ENCODE results near the gene ITLN2.
A peak's percentile ranks its signal among the peaks of the same experiment; 100 is the strongest.
"Not testable (repeated sequence)": the region's sequence is repeated elsewhere in the genome, so short reads cannot be mapped to it uniquely, and the experiment has no call there.

ITLN2 gene

DNA sequence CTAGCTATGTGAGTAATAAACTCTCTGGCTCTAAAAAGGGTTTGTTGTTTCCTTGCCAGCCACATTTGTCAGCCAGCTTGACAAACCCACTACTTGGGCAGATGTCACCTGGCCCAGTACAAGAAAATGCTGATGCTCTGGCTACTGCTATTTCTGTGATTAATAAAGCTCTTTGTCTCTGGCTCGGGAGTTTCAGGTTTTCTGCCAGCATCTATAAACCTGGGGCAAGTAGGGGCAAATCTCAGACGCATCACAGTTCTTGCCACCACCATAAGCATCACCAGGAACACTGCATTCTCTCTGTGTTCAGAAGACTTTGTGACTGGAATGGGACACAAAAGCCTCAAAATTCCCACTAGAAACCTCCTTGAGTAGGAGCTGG lies 2.5 kb downstream of the ITLN2 start:
- no peak for DNase-seq

DNA sequence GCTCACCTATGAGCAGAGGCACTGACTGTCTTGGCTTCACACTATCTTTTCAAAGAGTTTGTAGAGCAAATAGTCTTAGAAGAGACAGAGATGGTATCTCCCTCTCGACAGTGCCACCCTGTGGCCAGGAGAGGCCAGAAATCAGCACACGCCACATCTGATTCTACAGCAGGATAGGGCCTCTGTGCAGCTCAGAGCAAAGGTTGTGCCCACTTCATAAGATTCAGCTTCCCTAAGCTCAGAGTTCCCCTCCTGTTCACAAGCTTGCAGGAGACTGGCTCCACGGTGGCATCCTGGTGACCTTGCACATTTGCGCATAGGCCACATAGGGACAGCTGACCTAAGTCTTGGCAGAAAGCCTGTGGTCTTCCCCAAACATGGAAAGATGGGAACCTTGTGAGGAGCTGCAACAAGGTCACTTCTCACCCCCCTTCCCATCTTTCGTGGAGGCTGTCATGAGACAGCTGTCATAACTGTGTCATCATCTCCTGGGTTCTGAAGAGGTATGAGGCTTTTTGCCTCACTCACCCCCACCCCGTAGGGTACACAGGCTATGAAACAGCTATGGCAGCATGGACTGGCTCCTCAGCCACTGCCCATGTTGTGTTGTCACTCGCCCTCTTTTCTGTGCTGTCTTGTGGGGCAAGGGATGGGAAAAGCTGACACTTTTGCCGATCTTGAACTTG lies 3.0 kb downstream of the ITLN2 start:
- peak; percentile 57 for DNase-seq

DNA sequence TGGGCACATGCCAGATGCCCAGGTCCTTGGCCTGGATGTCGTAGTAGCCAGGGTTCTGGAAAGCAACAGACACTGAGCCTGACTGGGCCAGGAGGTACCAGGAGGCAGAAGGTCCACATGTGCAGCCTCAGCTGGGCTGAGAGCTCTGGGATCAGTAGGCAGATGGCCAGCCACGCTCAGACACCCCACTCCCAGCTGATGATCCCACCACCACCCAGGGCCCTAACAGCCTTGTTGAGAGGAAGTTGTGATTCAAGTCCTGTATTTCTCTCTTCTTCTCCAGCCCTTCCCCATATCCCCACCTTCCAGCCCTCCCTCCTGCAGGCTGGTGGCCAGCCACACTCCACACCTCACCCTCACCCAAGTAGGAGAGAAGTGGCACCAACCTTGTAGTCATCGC lies 4.0 kb downstream of the ITLN2 start:
- no peak for DNase-seq

DNA sequence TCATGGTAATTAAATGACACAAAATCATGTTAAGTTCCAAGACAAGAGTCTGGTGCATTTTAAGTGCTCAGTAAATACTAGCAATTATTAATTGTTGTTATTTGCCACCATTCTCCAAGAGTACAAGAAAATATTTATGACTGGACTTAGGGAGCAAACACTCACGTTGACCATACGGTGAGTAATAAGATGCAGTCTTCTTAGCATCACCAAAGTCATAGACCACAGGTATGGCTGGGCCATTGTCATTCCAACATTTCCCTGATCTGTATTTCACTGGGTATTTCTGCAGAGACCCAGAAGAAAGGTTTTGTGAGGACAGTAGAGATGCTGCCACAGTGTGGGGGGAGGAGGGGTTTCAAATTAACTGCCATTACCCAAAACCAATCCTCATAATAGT lies 4.7 kb downstream of the ITLN2 start:
- no peak for DNase-seq

DNA sequence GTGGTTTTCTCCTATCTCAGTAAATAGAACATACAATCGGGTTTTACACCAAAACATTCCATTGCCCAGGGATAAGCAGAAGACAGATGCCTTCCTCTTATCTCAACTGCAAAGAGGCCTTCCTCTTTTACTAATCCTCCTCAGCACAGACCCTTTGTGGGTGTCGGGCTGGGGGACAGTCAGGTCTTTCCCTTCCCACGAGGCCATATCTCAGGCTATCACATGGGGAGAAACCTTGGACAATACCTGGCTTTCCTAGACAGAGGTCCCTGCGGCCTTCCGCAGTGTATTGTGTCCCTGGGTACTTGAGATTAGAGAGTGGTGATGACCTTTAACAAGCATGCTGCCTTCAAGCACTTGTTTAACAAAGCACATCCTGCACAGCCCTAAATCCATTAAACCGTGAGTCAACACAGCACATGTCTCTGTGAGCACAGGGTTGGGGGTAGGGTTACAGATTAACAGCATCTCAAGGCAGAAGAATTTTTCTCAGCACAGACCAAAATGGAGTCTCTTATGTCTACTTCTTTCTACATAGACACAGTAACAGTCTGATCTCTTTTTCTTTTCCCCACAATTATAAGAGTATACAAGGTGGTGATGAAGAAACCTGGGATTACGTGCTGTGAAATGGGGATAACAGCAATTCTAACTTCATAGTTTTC lies 5.3 kb downstream of the ITLN2 start:
- not testable (repeated sequence) for DNase-seq

DNA sequence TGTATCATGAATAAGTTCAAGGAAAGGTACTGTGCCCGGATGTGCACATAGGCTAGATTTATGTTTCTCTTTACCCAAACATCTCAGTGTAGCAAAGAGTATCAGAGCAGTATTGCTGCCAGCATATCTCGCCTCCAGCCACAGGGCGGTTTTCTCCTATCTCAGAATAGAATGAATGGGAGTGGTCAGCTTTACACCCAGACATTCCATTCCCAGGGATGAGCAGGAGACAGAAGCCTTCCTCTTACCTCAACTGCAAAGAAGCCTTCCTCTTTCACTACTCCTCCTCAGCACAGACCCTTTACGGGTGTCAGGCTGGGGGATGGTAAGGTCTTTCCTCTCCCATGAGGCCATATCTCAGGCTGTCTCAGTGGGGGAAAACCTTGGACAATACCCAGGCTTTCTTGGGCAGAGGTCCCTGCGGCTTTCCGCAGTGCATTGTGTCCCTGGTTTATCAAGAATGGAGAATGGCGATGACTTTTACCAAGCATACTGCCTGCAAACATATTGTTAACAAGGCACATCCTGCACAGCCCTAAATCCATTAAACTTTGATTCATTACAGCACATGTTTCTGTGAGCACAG lies 7.3 kb downstream of the ITLN2 start:
- DNase-seq, result not testable (repeated sequence)

DNA sequence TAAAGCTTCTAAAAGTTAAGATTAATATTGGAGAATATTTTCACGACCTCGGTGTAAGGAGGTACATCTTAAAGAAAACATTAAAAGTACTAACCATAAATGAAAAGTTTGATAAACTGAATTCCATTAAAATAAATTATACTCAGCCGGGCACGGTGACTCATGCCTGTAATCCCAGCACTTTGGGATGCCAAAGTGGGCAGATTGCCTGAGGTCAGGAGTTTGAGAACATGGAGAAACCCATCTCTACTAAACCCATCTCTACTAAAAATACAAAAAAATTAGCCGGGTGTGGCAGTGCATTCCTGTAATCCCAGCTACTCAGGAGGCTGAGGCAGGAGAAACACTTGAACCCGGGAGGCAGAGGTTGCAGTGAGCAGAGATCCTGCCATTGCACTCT lies 8.7 kb downstream of the ITLN2 start:
- DNase-seq, result not testable (repeated sequence)

DNA sequence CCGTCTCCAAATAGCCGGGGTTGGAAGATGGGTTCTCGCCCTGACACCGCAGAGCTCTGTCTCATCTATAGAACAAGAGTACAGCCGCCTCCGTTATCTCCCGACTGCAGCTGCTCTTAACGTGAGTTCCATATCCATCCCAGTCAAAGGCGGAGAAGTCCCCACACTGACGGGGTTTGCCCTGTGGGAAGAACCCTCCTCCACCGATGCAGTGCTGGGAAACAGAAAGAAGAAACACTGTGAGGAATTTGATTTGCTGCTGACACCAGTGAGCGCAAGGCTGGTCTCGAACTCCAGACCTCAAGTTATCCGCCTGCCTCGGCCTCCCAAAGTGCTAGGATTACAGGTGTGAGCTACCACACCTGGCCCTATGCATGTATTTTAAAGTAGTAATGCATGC lies 9.5 kb downstream of the ITLN2 start:
- no peak for DNase-seq

DNA sequence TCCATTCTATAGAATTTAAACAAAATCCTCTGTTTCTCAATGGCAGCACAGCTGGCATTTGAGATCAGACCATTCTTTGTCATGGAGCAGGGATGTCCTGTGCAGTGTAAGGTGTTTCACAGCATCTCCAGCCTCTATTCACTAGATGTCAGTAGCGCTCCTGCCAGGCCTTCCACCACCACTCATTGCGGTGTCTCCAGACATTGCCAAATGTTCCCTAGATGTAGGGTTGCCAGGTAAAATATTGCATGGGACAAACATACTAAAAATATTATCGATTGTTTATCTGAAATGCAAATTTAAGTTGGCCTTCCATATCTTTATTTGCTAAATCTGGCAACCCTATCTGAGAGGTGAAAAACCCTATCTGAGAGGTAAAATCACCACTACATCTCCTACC lies 11.7 kb downstream of the ITLN2 start:
- DNase-seq, result peak; percentile 11

DNA sequence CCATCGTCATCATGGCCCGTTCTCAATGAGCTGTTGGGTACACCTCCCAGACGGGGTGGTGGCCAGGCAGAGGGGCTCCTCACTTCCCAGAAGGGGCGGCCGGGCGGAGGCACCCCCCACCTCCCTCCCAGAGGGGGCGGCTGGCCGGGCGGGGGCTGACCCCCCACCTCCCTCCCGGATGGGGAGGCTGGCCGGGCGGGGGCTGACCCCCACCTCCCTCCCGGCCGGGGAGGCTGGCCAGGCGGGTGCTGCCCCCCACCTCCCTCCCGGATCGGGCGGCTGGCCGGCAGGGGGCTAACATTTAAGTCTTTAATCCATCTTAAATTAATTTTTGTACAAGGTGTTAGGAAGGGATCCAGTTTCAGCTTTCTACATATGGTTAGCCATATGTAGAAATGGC lies 17.9 kb downstream of the ITLN2 start:
- DNase-seq, result not testable (repeated sequence)

DNA sequence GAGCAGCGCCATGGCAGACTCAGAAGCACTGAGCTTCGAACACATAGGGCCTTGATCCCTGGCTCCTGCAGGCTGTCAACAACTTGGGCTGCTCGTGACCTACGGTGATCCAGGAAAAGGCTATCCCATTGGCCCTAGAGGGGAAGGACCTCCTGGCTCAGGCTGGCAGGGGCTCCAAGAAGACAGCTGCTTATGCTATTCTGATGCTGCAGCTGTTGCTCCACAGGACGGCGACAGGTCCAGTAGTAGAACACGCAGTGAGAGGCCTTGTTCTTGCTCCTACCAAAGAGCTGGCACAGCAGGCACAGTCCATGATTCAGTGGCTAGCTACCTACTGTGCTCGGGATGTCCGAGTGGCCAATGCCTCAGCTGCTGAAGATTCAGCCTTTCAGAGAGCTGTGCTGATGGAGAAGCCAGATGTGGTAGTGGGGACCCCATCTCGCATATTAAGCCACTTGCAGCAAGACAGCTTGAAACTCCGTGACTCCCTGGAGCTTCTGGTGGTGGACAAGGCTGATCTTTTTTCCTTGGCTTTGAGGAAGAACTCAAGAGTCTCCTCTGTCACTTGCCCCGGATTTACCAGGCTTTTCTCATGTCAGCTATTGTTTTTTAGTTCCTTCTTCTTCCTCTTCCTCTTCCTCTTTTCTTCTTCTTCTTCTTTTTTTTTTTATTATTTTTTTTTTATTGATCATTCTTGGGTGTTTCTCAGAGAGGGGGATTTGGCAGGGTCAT lies 18.9 kb downstream of the ITLN2 start:
- no peak for DNase-seq

DNA sequence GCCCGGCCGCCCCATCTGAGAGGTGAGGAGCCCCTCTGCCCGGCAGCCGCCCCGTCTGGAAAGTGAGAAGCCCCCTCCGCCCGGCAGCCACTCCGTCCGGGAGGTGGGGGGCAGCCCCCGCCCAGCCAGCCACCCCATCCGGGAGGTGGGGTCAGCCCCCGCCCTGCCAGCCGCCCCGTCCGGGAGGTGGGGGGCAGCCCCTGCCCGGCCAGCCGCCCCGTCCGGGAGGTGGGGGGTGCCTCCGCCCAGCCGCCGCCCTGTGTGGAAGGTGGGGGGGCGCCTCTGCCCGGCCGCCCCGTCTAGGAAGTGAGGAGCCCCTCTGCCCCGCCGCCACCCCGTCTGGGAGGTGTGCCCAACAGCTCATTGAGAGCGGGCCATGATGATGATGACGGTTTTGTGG lies 21.3 kb downstream of the ITLN2 start:
- DNase-seq, result not testable (repeated sequence)

DNA sequence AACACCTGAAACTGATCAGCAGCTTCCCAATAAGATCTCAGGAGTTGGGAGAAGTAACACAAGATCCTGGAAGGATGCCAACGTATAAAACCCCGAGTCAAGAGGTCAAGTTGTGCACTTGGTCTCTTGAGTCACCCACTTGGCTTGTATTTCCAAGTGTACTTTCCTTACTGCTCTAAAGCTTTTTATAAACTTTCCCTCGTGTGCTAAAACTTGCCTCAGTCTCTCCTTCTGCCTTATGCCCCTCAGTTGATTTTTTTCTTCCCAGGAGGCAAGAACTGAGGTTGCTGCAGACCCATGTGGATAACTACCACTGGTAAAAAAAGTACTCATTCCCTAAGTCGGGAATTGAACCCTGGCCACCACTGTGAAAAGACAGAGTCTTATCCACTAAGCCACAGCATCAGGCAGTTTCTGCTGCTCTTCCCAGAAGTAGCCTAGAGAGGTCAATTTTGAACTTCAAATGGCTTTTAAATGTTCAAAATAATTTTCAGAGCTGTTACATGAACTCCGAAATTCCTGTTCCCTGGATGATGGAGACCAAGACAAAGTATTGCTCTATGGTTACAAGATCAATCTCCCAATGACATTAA lies 28.9 kb downstream of the ITLN2 start:
- DNase-seq, result no peak

DNA sequence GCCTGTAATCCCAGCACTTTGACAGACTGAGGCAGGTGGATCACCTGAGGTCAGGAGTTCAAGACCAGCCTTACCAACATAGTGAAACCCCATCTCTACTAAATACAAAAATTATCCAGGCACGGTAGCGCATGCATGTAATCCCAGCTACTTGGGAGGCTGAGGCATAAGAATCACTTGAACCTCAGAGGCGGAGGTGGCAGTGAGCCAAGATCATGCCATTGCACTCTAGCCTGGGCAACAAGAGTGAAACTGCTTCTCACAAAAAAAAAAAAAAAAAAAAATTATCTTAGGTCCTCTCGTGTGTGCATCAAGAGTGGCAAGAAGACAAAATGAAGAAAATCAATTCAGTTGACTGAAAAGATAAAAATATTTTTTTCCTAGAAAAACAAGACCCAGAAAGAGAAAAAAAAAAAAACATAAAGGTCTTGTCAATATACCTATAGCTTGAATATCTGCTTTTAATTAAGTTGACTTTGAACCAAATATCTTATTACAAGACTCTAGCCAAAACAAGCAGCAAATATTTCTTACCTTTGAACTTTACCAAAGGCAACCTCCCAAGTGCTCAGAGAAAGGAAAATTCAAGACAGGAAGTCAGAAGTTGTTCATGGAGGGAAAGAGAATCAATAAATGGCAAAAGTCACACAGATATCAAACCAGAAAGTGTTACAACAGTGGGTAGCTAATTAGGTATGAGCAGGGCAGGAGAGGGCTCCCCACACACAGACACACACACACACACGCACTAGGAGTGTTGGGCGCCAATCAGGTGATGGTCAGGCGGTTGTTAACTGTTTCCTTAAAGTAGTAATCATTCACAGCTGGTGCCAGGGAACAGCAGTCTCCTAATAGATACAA lies 29.6 kb downstream of the ITLN2 start:
- no peak for DNase-seq

DNA sequence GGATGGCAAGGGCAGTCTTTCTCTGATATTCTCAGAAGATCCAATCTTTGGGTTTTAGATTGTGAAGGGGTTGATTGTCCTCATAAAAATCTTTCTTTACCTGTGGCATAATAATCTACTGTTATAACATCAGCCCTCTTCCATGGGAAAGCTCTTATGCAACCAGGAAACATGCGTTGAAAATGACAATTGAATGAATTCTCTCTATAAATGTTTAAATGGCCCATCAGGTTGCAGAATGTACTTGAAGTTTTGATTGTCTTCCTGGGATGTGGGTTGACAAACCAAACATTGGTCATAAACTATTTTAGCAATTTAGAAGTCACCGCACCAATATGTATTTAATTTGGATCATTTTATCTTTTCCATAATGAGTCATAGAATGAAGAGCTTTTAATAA lies 37.9 kb downstream of the ITLN2 start:
- no peak for DNase-seq

DNA sequence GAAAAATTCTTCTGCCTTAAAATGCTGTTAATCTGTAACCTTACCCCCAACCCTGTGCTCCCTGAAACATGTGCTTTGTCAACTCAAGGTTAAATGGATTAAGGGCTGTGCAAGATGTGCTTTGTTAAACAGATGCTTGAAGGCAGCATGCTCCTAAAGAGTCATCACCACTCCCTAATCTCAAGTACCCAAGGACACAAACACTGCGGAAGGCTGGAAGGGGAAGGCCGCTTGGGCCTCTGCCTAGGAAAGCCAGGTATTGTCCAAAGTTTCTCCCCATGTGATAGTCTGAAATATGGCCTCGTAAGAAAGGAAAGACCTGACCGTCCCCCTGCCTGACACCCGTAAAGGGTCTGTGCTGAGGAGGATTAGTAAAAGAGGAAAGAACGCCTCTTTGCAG lies 41.4 kb downstream of the ITLN2 start:
- DNase-seq, result not testable (repeated sequence)

DNA sequence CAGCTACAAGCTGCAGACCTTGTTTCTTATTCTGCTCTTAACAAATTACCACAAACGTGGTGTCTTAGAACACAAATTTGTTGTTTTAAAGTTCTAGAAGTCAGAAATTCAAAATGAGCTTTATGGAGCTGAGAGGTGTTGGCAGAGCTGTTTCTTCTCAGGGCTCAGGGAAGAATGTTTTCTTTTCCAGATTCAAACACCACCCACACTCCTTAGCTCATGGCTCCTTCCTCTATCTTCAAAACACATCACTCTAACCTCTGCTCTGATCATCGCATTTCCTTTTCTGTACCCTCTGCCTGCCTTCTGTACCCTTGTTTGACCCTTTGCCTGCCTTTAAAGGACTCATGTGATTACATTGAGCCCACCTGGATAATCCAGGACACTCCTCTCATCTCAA lies 42.7 kb downstream of the ITLN2 start:
- DNase-seq, result no peak

DNA sequence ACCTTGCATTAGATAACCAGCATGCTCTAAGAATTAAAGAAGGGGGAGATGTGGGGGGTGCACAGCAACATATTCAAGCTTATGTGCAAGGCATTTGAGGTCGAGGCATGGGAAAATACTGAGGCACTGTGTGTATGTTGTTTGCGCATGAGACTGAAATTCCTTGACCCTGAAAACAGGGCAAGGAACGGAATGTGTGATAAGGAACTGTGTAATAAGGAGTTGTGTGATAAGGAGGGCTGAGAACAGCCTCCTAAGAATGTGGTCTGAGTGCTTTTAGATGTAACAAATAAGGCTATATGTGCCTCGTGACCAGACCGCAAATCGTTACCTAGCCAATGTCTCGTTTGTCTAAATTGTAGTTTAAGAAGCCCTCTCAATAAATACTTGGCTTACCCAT lies 43.2 kb downstream of the ITLN2 start:
- no peak for DNase-seq

DNA sequence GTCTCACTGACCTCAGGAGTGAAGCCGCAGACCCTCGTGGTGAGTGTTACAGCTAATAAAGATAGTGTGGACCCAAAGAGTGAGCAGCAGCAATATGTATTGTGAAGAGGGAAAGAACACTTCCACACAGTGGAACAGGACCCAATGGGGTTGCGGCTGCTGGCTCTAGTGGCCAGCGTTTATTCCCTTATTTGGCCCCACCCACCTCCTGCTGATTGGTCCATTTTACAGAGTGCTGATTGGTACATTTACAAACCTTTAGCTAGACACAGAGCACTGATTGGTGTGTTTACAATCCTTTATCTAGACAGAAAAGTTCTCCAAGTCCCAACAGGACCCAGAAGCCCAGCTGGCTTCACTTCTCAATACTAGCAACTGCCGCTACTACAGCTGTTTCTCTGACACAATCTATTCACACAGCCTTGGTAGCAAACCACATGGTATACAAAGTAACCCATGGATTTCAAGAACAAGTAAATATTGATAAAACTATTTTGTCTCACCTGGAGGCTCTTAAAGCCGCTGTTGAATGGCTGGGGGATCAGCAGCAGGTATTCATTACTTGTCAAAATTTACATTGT lies 44.3 kb downstream of the ITLN2 start:
- DNase-seq, result peak; percentile 81

DNA sequence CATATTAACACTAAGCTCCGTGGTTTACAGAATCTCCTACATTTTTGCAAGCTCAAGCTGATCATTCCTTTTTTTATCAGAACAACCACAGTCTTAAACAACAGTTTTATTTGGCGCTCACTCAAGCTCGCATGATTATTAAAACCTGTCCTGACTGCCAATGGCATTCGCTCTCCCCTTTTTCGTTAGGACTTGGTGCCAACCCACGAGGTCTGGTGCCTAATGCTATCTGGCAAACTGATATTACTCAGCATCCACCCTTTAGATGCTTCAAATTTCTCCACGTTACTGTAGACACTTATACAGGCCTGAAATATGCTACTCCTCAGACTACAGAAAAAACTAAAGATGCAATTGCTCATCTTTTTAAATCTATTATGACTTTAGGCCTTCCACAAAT lies 46.6 kb downstream of the ITLN2 start:
- DNase-seq, result no peak

DNA sequence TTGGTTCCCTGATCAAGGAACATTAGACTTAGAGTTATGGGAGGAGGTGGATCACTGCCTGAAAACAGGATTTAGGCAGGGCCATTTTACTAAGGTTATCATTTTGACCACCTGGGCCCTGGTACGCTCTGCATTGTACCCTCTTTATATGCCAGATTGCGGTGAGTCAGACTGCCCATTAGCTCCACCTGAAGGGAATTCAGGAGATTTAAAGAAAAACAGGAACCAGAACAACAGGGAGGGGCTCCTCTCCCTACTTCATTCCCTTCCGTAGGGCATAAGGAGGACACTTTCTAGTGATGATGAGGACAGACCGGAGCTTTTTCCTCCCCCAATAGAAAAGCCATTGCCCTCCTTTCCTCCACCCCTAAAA lies 49.0 kb downstream of the ITLN2 start:
- no peak for DNase-seq

All from NCI-H345 (cell line).